Measurements from ENCODE around the gene PTGER2. TPM values are rescaled to one million over a fixed set of nuclear protein-coding genes. Genes with fewer than 3 reads are reported as not detected.

Gene PTGER2
- total and polyA plus RNA-seq, 2 donors from 2014 or later, result 3.4 to 10.0 TPM

- DNase-seq, result no peak
- Histone ChIP-seq H3K4me1 (ENCODE audit: control insufficient read depth in 2 of 3, insufficient read depth in 2 of 3, low read depth in 1 of 3, low read length in 3 of 3) (no peaks in the 10 kb centered on the region), H3K27me3 (ENCODE audit: control insufficient read depth, insufficient read depth, low read length) (peaks cover 11% of the 10 kb centered on the region)
Measured at GRCh38 chr14:52266782-52267181, 47.3 kb upstream of the PTGER2 start.

GRCh38 chr14:52267501-52268278 lies 46.4 kb upstream of the PTGER2 start, which contains the start of gene PTGDR:
PTGDR (plus strand) TSS chr14:52267698; CDS start chr14:52267815, 117 bp downstream.
- Histone ChIP-seq H3K36me3 (ENCODE audit: control insufficient read depth in 2 of 3, insufficient read depth in 3 of 3, low read length in 3 of 3) (no peaks in the 10 kb centered on the region), H3K4me1 (ENCODE audit: control insufficient read depth in 2 of 3, insufficient read depth in 2 of 3, low read depth in 1 of 3, low read length in 3 of 3) (no peaks in the 10 kb centered on the region), H3K9ac (ENCODE audit: low read length in 3 of 3) (no peak within 1 kb of the TSS), H3K27me3 (ENCODE audit: control insufficient read depth, insufficient read depth, low read length) (peaks cover 11% of the 10 kb centered on the region), H3K9me3 (ENCODE audit: control insufficient read depth in 2 of 3, insufficient read depth in 1 of 3, low read length in 3 of 3) (no peaks in the 10 kb centered on the region), H3K27ac (ENCODE audit: low read depth in 2 of 2, low read length in 2 of 2) (no peak within 1 kb of the TSS), H3K4me3 (ENCODE audit: low read length in 3 of 3) (peak within 1 kb of the TSS in 2 of 3 donors; percentile 21 to 46)
- FAIRE-seq, result no peak
- peak; percentile 21 to 75 (median 34) for DNase-seq
- intact Hi-C loops (cut with DNase I), result no loop called here
- TF ChIP-seq, protein P1, sequence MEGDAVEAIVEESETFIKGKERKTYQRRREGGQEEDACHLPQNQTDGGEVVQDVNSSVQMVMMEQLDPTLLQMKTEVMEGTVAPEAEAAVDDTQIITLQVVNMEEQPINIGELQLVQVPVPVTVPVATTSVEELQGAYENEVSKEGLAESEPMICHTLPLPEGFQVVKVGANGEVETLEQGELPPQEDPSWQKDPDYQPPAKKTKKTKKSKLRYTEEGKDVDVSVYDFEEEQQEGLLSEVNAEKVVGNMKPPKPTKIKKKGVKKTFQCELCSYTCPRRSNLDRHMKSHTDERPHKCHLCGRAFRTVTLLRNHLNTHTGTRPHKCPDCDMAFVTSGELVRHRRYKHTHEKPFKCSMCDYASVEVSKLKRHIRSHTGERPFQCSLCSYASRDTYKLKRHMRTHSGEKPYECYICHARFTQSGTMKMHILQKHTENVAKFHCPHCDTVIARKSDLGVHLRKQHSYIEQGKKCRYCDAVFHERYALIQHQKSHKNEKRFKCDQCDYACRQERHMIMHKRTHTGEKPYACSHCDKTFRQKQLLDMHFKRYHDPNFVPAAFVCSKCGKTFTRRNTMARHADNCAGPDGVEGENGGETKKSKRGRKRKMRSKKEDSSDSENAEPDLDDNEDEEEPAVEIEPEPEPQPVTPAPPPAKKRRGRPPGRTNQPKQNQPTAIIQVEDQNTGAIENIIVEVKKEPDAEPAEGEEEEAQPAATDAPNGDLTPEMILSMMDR (IDR thresholded peaks at IDR 0.05; ENCODE audit: borderline replicate concordance, extremely low read depth, insufficient read depth), result no peak

More at GRCh38 chr14:52266782-52267181, 47.3 kb upstream of the PTGER2 start:
- TF ChIP-seq, protein P1 (IDR thresholded peaks at IDR 0.05; ENCODE audit: borderline replicate concordance, extremely low read depth, insufficient read depth), result no peak
- Histone ChIP-seq H3K36me3 (ENCODE audit: control insufficient read depth in 2 of 3, insufficient read depth in 3 of 3, low read length in 3 of 3) (no peaks in the 10 kb centered on the region), H3K9me3 (ENCODE audit: control insufficient read depth in 2 of 3, insufficient read depth in 1 of 3, low read length in 3 of 3) (no peaks in the 10 kb centered on the region), H3K27ac (ENCODE audit: low read depth in 2 of 2, low read length in 2 of 2) (no peak overlapping the region), H3K9ac (ENCODE audit: low read length in 3 of 3) (no peak overlapping the region), H3K4me3 (ENCODE audit: low read length in 3 of 3) (no peak overlapping the region)
- no peak for FAIRE-seq
- intact Hi-C loops (cut with DNase I), result no loop called here

- Histone ChIP-seq H3K4me1 (ENCODE audit: control insufficient read depth in 2 of 3, insufficient read depth in 2 of 3, low read depth in 1 of 3, low read length in 3 of 3) (no peaks in the 10 kb centered on the region), H3K4me3 (ENCODE audit: low read length in 3 of 3) (peak overlapping the region; percentile 16 to 46 (median 21)), H3K9me3 (ENCODE audit: control insufficient read depth in 2 of 3, insufficient read depth in 1 of 3, low read length in 3 of 3) (no peaks in the 10 kb centered on the region), H3K27me3 (ENCODE audit: control insufficient read depth, insufficient read depth, low read length) (peaks cover 11% of the 10 kb centered on the region), H3K27ac (ENCODE audit: low read depth in 2 of 2, low read length in 2 of 2) (no peak overlapping the region), H3K9ac (ENCODE audit: low read length in 3 of 3) (no peak overlapping the region), H3K36me3 (ENCODE audit: control insufficient read depth in 2 of 3, insufficient read depth in 3 of 3, low read length in 3 of 3) (no peaks in the 10 kb centered on the region)
- intact Hi-C loops (cut with DNase I), result no loop called here
- peak in 4 of 5 donors; percentile 28 to 69 (median 34) for DNase-seq
- TF ChIP-seq, protein P1 (IDR thresholded peaks at IDR 0.05; ENCODE audit: borderline replicate concordance, extremely low read depth, insufficient read depth), result no peak
- no peak for FAIRE-seq
Measured at GRCh38 chr14:52268279-52269061, 45.6 kb upstream of the PTGER2 start.

Measured in kidney (tissue), 14 donors.